HG03342 (cell line): ENCODE results near the gene ELK3.
"Not testable (repeated sequence)": the region's sequence is repeated elsewhere in the genome, so short reads cannot be mapped to it uniquely, and the experiment has no call there.

ENCODE experiments used
- ATAC-seq: cut with Tn5 transposase; IDR thresholded peaks from one replicate; pipeline ENCODE4 v1.9.1; 2021; ENCODE audit warnings: mild to moderate bottlenecking, moderate library complexity; ENCODE audit not compliant: unreplicated experiment

ELK3 gene

GRCh38 chr12:96302687-96303310 lies 108.6 kb downstream of the ELK3 start:
- ATAC-seq: no peak

- ATAC-seq: no peak
Measured at GRCh38 chr12:96303653-96304052, 109.5 kb downstream of the ELK3 start.

- no peak for ATAC-seq
Measured at GRCh38 chr12:96305665-96306064, 111.5 kb downstream of the ELK3 start.

GRCh38 chr12:96308881-96309280 lies 114.7 kb downstream of the ELK3 start:
- no peak for ATAC-seq

- no peak for ATAC-seq
Measured at GRCh38 chr12:96310067-96310466, 115.9 kb downstream of the ELK3 start.

GRCh38 chr12:96311191-96311590 lies 117.0 kb downstream of the ELK3 start:
- no peak for ATAC-seq

- no peak for ATAC-seq
Measured at GRCh38 chr12:96313606-96314005, 119.4 kb downstream of the ELK3 start.

GRCh38 chr12:96314723-96315122 lies 120.5 kb downstream of the ELK3 start:
- ATAC-seq: no peak

- not testable (repeated sequence) for ATAC-seq
Measured at GRCh38 chr12:96315741-96316481, 121.7 kb downstream of the ELK3 start.

- ATAC-seq: not testable (repeated sequence)
Measured at GRCh38 chr12:96317801-96318200, 123.6 kb downstream of the ELK3 start.
